GM12878 (cell line): ENCODE data around the gene TRPC4. TPM values are rescaled to one million over a fixed set of nuclear protein-coding genes. Genes with fewer than 3 reads are reported as not detected.

Experiments used
- ATAC-seq: fragments of 200-7000 bp; cut with Tn5 transposase; 3 replicates; pipeline ENCODE4 v1.9.1; 2020; ENCODE audit warnings: mild to moderate bottlenecking, moderate library complexity
- BruUV-seq: library from RNA; stranded (reverse); fragments of 400-500 nt; replicated peaks from 2 replicates; lab custom pipeline; 2021; lab: Mats Ljungman, UMichigan
- CTCF ChIA-PET: fragments of 300-600 bp; sonication (Branson Sonifier 250); formaldehyde crosslinking; extraction: SDS; loops from one replicate; lab custom pipeline; 2021; ENCODE audit warnings: inconsistent platforms; lab: Yijun Ruan, JAX
- POLR2A ChIA-PET: fragments of 350-600 bp; formaldehyde crosslinking; extraction: SDS; loops from one replicate; lab custom pipeline; 2021; ENCODE audit warnings: inconsistent platforms; lab: Charles Lee
- RAD21 ChIA-PET: fragments of 300-600 bp; sonication (Branson Sonifier 250); formaldehyde crosslinking; loops from one replicate; lab custom pipeline; 2023; ENCODE audit warnings: antibody characterized with exemption; ENCODE audit not compliant: unreplicated experiment; lab: Charles Lee
- SMC1A ChIA-PET: fragments of 300-600 bp; sonication (Branson Sonifier 250); formaldehyde crosslinking; loops from one replicate; lab custom pipeline; 2023; ENCODE audit not compliant: unreplicated experiment, uncharacterized antibody; lab: Charles Lee
- DNase-seq: peaks from one replicate; pipeline ENCODE4 v3.0.0-alpha.2; 2011; ENCODE audit warnings: low read depth, low spot score
- FAIRE-seq: peaks from 3 replicates; lab custom pipeline; 2011; peaks lifted over from hg19 to GRCh38; lab: Jason Lieb, UNC
- H2AFZ ChIP-seq: 2 replicates; pipeline ENCODE4 v1.6.0; 2011; ENCODE audit warnings: low read depth, low read length, control low read depth; ENCODE audit not compliant: control insufficient read depth
- H3K27ac ChIP-seq: 2 replicates; pipeline ENCODE4 v1.5.1; 2011; ENCODE audit warnings: control low read depth; ENCODE audit not compliant: control insufficient read depth, insufficient read depth
- H3K27me3 ChIP-seq, 2 experiments: replicated peaks in 1 of 2; 2 replicates each; pipeline versions ENCODE4 v1.6.0 to v1.6.1; 2011; ENCODE audit warnings: low read length in 1 of 2; ENCODE audit not compliant: control insufficient read depth in 2 of 2, insufficient read depth in 2 of 2
- H3K36me3 ChIP-seq, 2 experiments: 2 replicates each; pipeline ENCODE4 v1.5.1; 2011; ENCODE audit warnings: low read length in 1 of 2; ENCODE audit not compliant: control insufficient read depth in 2 of 2, insufficient read depth in 2 of 2
- H3K4me1 ChIP-seq: 2 replicates; pipeline ENCODE4 v1.6.1; 2011; ENCODE audit warnings: mild to moderate bottlenecking, low read length, moderate library complexity, mixed read lengths; ENCODE audit not compliant: control insufficient read depth, insufficient read depth
- H3K4me2 ChIP-seq: 2 replicates; pipeline ENCODE4 v1.6.0; 2011; ENCODE audit warnings: control low read depth; ENCODE audit not compliant: control insufficient read depth, insufficient read depth
- H3K4me3 ChIP-seq: fragments of 200-600 bp; sonication (generic); 2 replicates; pipeline ENCODE4 v1.5.1; 2016
- H3K79me2 ChIP-seq: 2 replicates; pipeline ENCODE4 v1.6.0; 2011; ENCODE audit warnings: low read length; ENCODE audit not compliant: control insufficient read depth, insufficient read depth
- H3K9ac ChIP-seq: 2 replicates; pipeline ENCODE4 v1.8.0; 2011; ENCODE audit warnings: low read length, control low read depth, mixed read lengths; ENCODE audit not compliant: control insufficient read depth, insufficient read depth
- H3K9me3 ChIP-seq: replicated peaks from 3 replicates; pipeline ENCODE4 v1.5.1; 2011; ENCODE audit warnings: mild to moderate bottlenecking, low read length; ENCODE audit not compliant: control insufficient read depth, insufficient read depth
- H4K20me1 ChIP-seq: 2 replicates; pipeline ENCODE4 v1.6.0; 2011; ENCODE audit not compliant: control insufficient read depth, insufficient read depth
- CBFB ChIP-seq: IDR thresholded peaks from 2 replicates; pipeline ENCODE4 v1.6.1; 2016; ENCODE audit warnings: antibody characterized with exemption, low read depth
- CBX5 ChIP-seq: sonication (generic); IDR thresholded peaks from 2 replicates; pipeline ENCODE4 v1.6.1; 2016; ENCODE audit warnings: low read depth, moderate library complexity, mild to moderate bottlenecking, inconsistent platforms
- CHD1 ChIP-seq: IDR thresholded peaks from 2 replicates; pipeline ENCODE4 v1.6.1; 2012; ENCODE audit warnings: low read depth, low read length, improper control_type of control experiment
- EGR1 ChIP-seq, 2 experiments: IDR thresholded peaks; 1 replicate in 1 of 2; 2 replicates in 1 of 2; pipeline ENCODE4 v1.6.1; 2011 to 2012; ENCODE audit warnings: low read depth in 2 of 2, low read length in 2 of 2, borderline replicate concordance in 1 of 2, mild to moderate bottlenecking in 1 of 2, moderate library complexity in 1 of 2
- FOXM1 ChIP-seq: IDR thresholded peaks from 2 replicates; pipeline ENCODE4 v1.6.1; 2012; ENCODE audit warnings: low read depth, mild to moderate bottlenecking, inconsistent platforms, low read length, moderate library complexity
- IRF3 ChIP-seq: fragments of 450-650 bp; IDR thresholded peaks from 2 replicates; pipeline ENCODE4 v1.6.1; 2014; ENCODE audit warnings: mild to moderate bottlenecking
- MYB ChIP-seq: fragments of 150-350 bp; IDR thresholded peaks from 2 replicates; pipeline ENCODE4 v1.6.1; 2014; ENCODE audit warnings: mild to moderate bottlenecking, low read depth, low read length, borderline replicate concordance
- PBX3 ChIP-seq: IDR thresholded peaks from 2 replicates; pipeline ENCODE4 v1.6.1; 2011; ENCODE audit warnings: mild to moderate bottlenecking, low read depth, low read length, moderate library complexity; ENCODE audit not compliant: insufficient replicate concordance
- RB1 ChIP-seq: fragments of 450-650 bp; formaldehyde crosslinking; IDR thresholded peaks from 2 replicates; pipeline ENCODE4 v1.6.1; 2017; ENCODE audit warnings: mild to moderate bottlenecking, borderline replicate concordance
- SRF ChIP-seq, 2 experiments: IDR thresholded peaks; 2 replicates each; pipeline ENCODE4 v1.6.1; 2011; ENCODE audit warnings: low read depth in 2 of 2, low read length in 2 of 2, mild to moderate bottlenecking in 1 of 2, moderate library complexity in 1 of 2
- TAF1 ChIP-seq: IDR thresholded peaks from 2 replicates; pipeline ENCODE4 v1.6.1; 2011; ENCODE audit warnings: mild to moderate bottlenecking, low read depth, low read length, borderline replicate concordance
- ZBED1 ChIP-seq: IDR thresholded peaks from 2 replicates; pipeline ENCODE4 v1.6.1; 2016; ENCODE audit warnings: borderline replicate concordance
- ZNF592 ChIP-seq: fragments of 450-650 bp; IDR thresholded peaks from 2 replicates; pipeline ENCODE4 v1.6.1; 2017; ENCODE audit warnings: mild to moderate bottlenecking, moderate library complexity
- WGBS: methylation state at CpG from one replicate; pipeline ENCODE4 v1.1.6; 2016; ENCODE audit warnings: low lambda C conversion rate; ENCODE audit not compliant: insufficient replicate concordance, insufficient coverage; ENCODE audit errors: missing lambda C conversion rate; 5-methylcytosine and 5-hydroxymethylcytosine counted together
- in situ Hi-C: fragments of 300-500 bp; cut with MboI; formaldehyde crosslinking; loops from 9 replicates; pipeline ENCODE4 v1.14.3; 2018; ENCODE audit warnings: mixed read lengths
- intact Hi-C: fragments of 100-400 bp; cut with micrococcal nuclease; formaldehyde crosslinking; loops from one replicate; pipeline ENCODE4 v1.14.2; 2022; ENCODE audit not compliant: unreplicated experiment
- polyA plus RNA-seq, 11 experiments: library from polyadenylated mRNA; depleted of rRNA in 4 of 11; unstranded in 6 of 11; stranded (reverse) in 5 of 11; fragments of >200 nt; fragmentation: Nextera tagmentation in 4 of 11; fragmentation: Illumina TruSeq in 1 of 11; extraction: Ambion mirVana in 4 of 11; extraction: Trizol in 1 of 11; gene quantifications; 1 replicate in 1 of 11; 2 replicates in 10 of 11; pipeline versions ENCODE4 v1.2.1 to v1.2.3, GENCODE V29; 2011 to 2016; ENCODE audit warnings: inconsistent platforms in 2 of 11, missing spikeins in 2 of 11, low read depth in 1 of 11
- total RNA-seq, 4 experiments: library from RNA; depleted of rRNA in 3 of 4; stranded (reverse); fragments of >200 nt in 3 of 4; fragmentation: Illumina TruSeq in 1 of 4; extraction: Trizol in 1 of 4; gene quantifications; 2 replicates each; pipeline versions ENCODE4 v1.2.1 to v1.2.3, GENCODE V29; 2013 to 2021

The TRPC4 gene
- total and polyA plus RNA-seq, 10 of the 15 experiments (the other 5 are each of a cell fraction or from before 2014, with no cell fraction given) = not detected

- TF ChIP-seq ZNF592 (no peak), EGR1 (IDR thresholded peaks at IDR 0.05; ENCODE audit: borderline replicate concordance in 1 of 2, low read depth in 2 of 2, low read length in 2 of 2) (no peak), RB1 (no peak)
- TF ChIP-seq, all 136 proteins: peak for 0
Measured at GRCh38 chr13:37707739-37708500, 161.7 kb downstream of the TRPC4 start (continued).

- intact Hi-C loops = no loop called here
- ATAC-seq = no peak
- no peak for DNase-seq
- Histone ChIP-seq H3K4me2 (no peak overlapping the region), H3K27ac (no peak overlapping the region), H3K79me2 (no peaks in the 10 kb centered on the region), H3K4me3 (no peak overlapping the region), H2AFZ (no peak overlapping the region), H3K36me3 (no peaks in the 10 kb centered on the region), H4K20me1 (no peaks in the 10 kb centered on the region), H3K27me3 (no peaks in the 10 kb centered on the region), H3K4me1 (no peaks in the 10 kb centered on the region), H3K9ac (no peak overlapping the region), H3K9me3 (no peaks in the 10 kb centered on the region)
- in situ Hi-C loops = no loop called here
- no peak for FAIRE-seq
- BruUV-seq = no TSS peak
- CTCF ChIA-PET = no interaction called here
- RAD21 ChIA-PET = no interaction called here
- SMC1A ChIA-PET = no interaction called here
- POLR2A ChIA-PET = no interaction called here
- 36% methylated on average over 2 of the region's 2 CpGs for WGBS
- TF ChIP-seq FOXM1 (no peak), MYB (no peak), TAF1 (no peak), CHD1 (no peak), PBX3 (no peak), SRF (IDR thresholded peaks at IDR 0.05; ENCODE audit: low read depth in 2 of 2, low read length in 2 of 2) (no peak), IRF3 (no peak), CBX5 (no peak), ZBED1 (no peak), EGR1 (IDR thresholded peaks at IDR 0.05; ENCODE audit: borderline replicate concordance in 1 of 2, low read depth in 2 of 2, low read length in 2 of 2) (no peak), CBFB (no peak)
Measured at GRCh38 chr13:37706041-37706440, 163.5 kb downstream of the TRPC4 start.
